Upper lobe of left lung (tissue), 4 donors: ENCODE results near the gene PSMC4.

ENCODE experiments used
- EP300 ChIP-seq, 4 donors: sonication (generic); formaldehyde crosslinking; IDR thresholded peaks; one replicate each; pipeline ENCODE4 v1.5.1; 2017; ENCODE audit warnings: antibody characterized with exemption in 4 of 4, control low read depth in 2 of 4
- POLR2A ChIP-seq, 4 donors: fragments of 450-650 bp; IDR thresholded peaks; one replicate each; pipeline ENCODE4 v1.5.1; 2016 to 2017; ENCODE audit warnings: antibody characterized with exemption in 4 of 4, mild to moderate bottlenecking in 2 of 4
- TF ChIP-seq, protein P1 (sequence below), 6 experiments: fragments of 450-650 bp in 4 of 6; fragments of 200-600 bp in 2 of 6; sonication (generic) in 2 of 6; IDR thresholded peaks; one replicate each; pipeline ENCODE4 v1.5.1; 2016 to 2019; ENCODE audit warnings: antibody characterized with exemption in 6 of 6

- TF ChIP-seq, protein P1, sequence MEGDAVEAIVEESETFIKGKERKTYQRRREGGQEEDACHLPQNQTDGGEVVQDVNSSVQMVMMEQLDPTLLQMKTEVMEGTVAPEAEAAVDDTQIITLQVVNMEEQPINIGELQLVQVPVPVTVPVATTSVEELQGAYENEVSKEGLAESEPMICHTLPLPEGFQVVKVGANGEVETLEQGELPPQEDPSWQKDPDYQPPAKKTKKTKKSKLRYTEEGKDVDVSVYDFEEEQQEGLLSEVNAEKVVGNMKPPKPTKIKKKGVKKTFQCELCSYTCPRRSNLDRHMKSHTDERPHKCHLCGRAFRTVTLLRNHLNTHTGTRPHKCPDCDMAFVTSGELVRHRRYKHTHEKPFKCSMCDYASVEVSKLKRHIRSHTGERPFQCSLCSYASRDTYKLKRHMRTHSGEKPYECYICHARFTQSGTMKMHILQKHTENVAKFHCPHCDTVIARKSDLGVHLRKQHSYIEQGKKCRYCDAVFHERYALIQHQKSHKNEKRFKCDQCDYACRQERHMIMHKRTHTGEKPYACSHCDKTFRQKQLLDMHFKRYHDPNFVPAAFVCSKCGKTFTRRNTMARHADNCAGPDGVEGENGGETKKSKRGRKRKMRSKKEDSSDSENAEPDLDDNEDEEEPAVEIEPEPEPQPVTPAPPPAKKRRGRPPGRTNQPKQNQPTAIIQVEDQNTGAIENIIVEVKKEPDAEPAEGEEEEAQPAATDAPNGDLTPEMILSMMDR (IDR thresholded peaks at IDR 0.05): no peak
- TF ChIP-seq POLR2A (IDR thresholded peaks at IDR 0.05): peak in 1 of 4 donors; percentile 56
- no peak for TF ChIP-seq EP300 (IDR thresholded peaks at IDR 0.05)
Observed at GRCh38 chr19:39971380-39972035, 543 bp downstream of the PSMC4 start.
